ENCODE data around the gene CACNA1D. TPM values are rescaled to one million over a fixed set of nuclear protein-coding genes. Genes with fewer than 3 reads are reported as not detected.

CACNA1D gene
- total and polyA plus RNA-seq, 8 donors = 5.3 to 22.8 (median 11.6) TPM

GRCh38 chr3:53495146-53495519, 722 bp downstream of the CACNA1D start:
- H3K4me3 ChIP-seq = peak overlapping the region; percentile 3 to 69 (median 31)
- no peak for FAIRE-seq
- H3K4me1 ChIP-seq = peaks cover 0 to 4% (median 0%) of the 10 kb centered on the region in 3 donors
- peak overlapping the region in 1 of 4 donors; percentile 17 for H3K27ac ChIP-seq
- no peaks in the 10 kb centered on the region for H3K36me3 ChIP-seq
- intact Hi-C loops (cut with DNase I) = no loop called here
- WGBS, 2 donors = 2 to 4% methylated on average over 27 of the region's 27 CpGs
- peak in 4 of 6 donors; percentile 17 to 66 (median 44) for DNase-seq
- H3K27me3 ChIP-seq = no peaks in the 10 kb centered on the region
- H3K9me3 ChIP-seq = no peaks in the 10 kb centered on the region
- ATAC-seq = no peak
- TF ChIP-seq CTCF (IDR thresholded peaks at IDR 0.05) = no peak

GRCh38 chr3:53495520-53496391, 1.3 kb downstream of the CACNA1D start:
- Histone ChIP-seq H3K4me3 (peak overlapping the region; percentile 3 to 69 (median 31)), H3K27ac (peak overlapping the region in 1 of 4 donors; percentile 17), H3K36me3 (no peaks in the 10 kb centered on the region), H3K4me1 (peaks cover 0 to 4% (median 0%) of the 10 kb centered on the region in 3 donors), H3K9me3 (no peaks in the 10 kb centered on the region), H3K27me3 (no peaks in the 10 kb centered on the region)
- WGBS, 2 donors = 15% methylated on average over 44 to 57 of the region's 57 CpGs
- no peak for TF ChIP-seq CTCF (IDR thresholded peaks at IDR 0.05)
- FAIRE-seq = no peak
- DNase-seq = peak in 4 of 6 donors; percentile 15 to 77 (median 52)
- intact Hi-C loops (cut with DNase I) = no loop called here
- ATAC-seq = peak; percentile 27 to 53 (median 44)

- Histone ChIP-seq H3K36me3 (no peaks in the 10 kb centered on the region), H3K27ac (peak overlapping the region in 1 of 4 donors; percentile 8), H3K9me3 (no peaks in the 10 kb centered on the region), H3K4me1 (peaks cover 0 to 4% (median 0%) of the 10 kb centered on the region in 3 donors), H3K4me3 (no peak overlapping the region), H3K27me3 (no peaks in the 10 kb centered on the region)
- WGBS, 2 donors = 74 to 84% methylated on average over 2 of the region's 2 CpGs
- no peak for TF ChIP-seq CTCF (IDR thresholded peaks at IDR 0.05)
- intact Hi-C loops (cut with DNase I) = no loop called here
- DNase-seq (no peak), FAIRE-seq (no peak), ATAC-seq (no peak)
These were observed 1.9 kb downstream of the CACNA1D start for GRCh38 chr3:53496392-53496670.

DNA sequence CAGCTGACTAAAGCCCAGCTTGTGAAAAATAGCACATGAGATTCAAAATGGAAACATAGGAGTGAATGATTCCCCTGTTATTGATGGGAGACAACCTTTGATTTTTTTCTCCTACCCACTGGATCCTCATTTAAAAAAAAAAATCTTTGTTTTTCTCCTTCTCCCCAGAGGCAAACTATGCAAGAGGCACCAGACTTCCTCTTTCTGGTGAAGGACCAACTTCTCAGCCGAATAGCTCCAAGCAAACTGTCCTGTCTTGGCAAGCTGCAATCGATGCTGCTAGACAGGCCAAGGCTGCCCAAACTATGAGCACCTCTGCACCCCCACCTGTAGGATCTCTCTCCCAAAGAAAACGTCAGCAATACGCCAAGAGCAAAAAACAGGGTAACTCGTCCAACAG, 2.6 kb downstream of the CACNA1D start:
- FAIRE-seq = no peak
- no peaks in the 10 kb centered on the region for H3K9me3 ChIP-seq
- H3K4me3 ChIP-seq = no peak overlapping the region
- DNase-seq = no peak
- no peaks in the 10 kb centered on the region for H3K36me3 ChIP-seq
- H3K4me1 ChIP-seq = peaks cover 0 to 4% (median 0%) of the 10 kb centered on the region in 3 donors
- TF ChIP-seq CTCF (IDR thresholded peaks at IDR 0.05) = no peak
- intact Hi-C loops (cut with DNase I) = no loop called here
- ATAC-seq = no peak
- no peak overlapping the region for H3K27ac ChIP-seq
- 56 to 66% methylated on average over 5 of the region's 5 CpGs for WGBS, 2 donors
- no peaks in the 10 kb centered on the region for H3K27me3 ChIP-seq
